ENCODE data around the gene LRRC45. TPM values are rescaled to one million over a fixed set of nuclear protein-coding genes. Genes with fewer than 3 reads are reported as not detected.
A peak's percentile ranks its signal among the peaks of the same experiment; 100 is the strongest.

The LRRC45 gene
- total and polyA plus RNA-seq, 8 donors: 8.3 to 171 (median 21.0) TPM

DNA sequence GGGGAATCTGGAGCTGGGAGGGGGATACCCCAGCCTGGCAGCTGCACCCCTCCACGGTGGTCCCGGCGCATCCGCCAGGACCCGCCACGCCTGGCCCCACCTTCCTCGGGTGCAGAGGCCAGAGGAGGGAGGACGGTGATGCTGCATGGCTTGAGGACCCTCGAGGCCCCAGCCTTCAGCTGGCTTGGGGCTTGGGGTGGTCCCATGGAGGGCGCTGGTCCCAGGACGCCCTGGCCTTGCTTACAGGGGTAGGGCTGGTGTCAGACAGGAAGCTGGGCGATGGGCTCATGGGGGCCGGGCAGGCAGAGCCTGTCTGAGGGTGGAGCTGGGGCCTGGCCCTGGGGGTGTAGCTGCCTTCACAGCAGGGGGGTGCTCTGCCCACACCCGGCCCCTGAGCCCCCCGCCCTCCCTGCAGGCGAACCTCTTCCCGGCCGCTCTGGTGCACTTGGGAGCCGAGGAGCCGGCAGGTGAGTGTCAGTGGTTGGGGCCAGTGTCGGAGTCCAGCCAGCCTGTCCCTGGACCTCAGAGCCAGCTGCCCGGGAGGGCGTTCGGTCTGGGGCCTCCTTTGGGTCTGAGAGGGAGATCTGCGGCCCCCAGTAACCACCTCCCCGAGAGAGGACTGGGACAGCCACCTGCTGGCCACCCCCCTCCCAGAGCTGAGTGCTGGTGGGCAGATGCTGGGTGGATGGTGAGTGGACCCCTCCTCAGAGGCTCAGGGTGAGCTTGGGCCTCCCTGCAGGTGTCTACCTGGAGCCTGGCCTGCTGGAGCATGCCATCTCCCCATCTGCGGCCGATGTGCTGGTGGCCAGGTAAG, 6.8 kb upstream of the LRRC45 start:
- H3K4me1 ChIP-seq: peaks cover 19 to 48% (median 40%) of the 10 kb centered on the region in 4 donors
- 88 to 91% (median 90%) methylated on average over 8 to 28 of the region's 28 CpGs for WGBS, 5 donors
- H3K36me3 ChIP-seq: peaks cover 0 to 37% (median 30%) of the 10 kb centered on the region in 4 donors
- no peak for DNase-seq
- no peak overlapping the region for H3K4me3 ChIP-seq
- intact Hi-C loops (cut with DNase I; ENCODE audit: low total_unique reads): loop anchor here (5.0 kb wide), 1 partner anchor 54 kb away; the partner anchor contains the start of gene NOTUM
- no peaks in the 10 kb centered on the region for H3K9me3 ChIP-seq
- TF ChIP-seq POLR2A (IDR thresholded peaks at IDR 0.05) (no peak), EP300 (IDR thresholded peaks at IDR 0.05) (no peak), POLR2AphosphoS5 (IDR thresholded peaks at IDR 0.05) (no peak)
- no peaks in the 10 kb centered on the region for H3K27me3 ChIP-seq
- H3K27ac ChIP-seq: no peak overlapping the region

DNA sequence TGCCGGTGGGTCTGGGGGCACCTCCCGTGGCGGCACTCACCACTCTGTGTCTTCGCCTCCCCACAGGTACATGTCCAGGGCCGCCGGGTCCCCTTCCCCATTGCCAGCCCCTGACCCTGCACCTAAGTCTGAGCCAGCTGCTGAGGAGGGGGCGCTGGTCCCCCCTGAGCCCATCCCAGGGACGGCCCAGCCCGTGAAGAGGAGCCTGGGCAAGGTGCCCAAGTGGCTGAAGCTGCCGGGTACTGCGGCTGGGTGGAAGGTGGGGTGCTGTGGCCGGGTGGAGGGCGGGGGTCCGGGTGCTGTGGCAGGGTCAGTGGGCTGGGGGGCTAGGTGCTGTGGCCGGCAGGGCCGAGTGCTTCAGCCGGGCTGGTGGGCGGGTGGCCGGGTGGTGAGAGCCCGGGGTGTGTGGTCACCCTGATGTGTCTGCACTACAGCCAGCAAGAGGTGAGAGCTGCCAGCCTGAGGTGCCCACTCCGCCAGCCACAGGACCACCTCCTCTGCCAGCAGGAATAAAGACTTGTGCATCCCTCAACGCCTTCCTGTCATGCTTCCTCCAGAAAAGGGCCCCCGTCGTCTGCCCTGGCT, 6.1 kb upstream of the LRRC45 start:
- Histone ChIP-seq H3K4me1 (peaks cover 26 to 55% (median 47%) of the 10 kb centered on the region in 4 donors), H3K4me3 (no peak overlapping the region), H3K27me3 (no peaks in the 10 kb centered on the region), H3K9me3 (no peaks in the 10 kb centered on the region), H3K36me3 (peaks cover 0 to 30% (median 23%) of the 10 kb centered on the region in 4 donors), H3K27ac (no peak overlapping the region)
- no peak for DNase-seq
- TF ChIP-seq, protein P1, sequence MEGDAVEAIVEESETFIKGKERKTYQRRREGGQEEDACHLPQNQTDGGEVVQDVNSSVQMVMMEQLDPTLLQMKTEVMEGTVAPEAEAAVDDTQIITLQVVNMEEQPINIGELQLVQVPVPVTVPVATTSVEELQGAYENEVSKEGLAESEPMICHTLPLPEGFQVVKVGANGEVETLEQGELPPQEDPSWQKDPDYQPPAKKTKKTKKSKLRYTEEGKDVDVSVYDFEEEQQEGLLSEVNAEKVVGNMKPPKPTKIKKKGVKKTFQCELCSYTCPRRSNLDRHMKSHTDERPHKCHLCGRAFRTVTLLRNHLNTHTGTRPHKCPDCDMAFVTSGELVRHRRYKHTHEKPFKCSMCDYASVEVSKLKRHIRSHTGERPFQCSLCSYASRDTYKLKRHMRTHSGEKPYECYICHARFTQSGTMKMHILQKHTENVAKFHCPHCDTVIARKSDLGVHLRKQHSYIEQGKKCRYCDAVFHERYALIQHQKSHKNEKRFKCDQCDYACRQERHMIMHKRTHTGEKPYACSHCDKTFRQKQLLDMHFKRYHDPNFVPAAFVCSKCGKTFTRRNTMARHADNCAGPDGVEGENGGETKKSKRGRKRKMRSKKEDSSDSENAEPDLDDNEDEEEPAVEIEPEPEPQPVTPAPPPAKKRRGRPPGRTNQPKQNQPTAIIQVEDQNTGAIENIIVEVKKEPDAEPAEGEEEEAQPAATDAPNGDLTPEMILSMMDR (IDR thresholded peaks at IDR 0.05): no peak
- TF ChIP-seq POLR2AphosphoS5 (IDR thresholded peaks at IDR 0.05) (no peak), EP300 (IDR thresholded peaks at IDR 0.05) (no peak)
- 62 to 85% (median 83%) methylated on average over 8 to 24 of the region's 24 CpGs for WGBS, 5 donors
- intact Hi-C loops (cut with DNase I; ENCODE audit: low total_unique reads): loop anchor here (5.0 kb wide), 1 partner anchor 55 kb away; the partner anchor contains the start of gene NOTUM

DNA sequence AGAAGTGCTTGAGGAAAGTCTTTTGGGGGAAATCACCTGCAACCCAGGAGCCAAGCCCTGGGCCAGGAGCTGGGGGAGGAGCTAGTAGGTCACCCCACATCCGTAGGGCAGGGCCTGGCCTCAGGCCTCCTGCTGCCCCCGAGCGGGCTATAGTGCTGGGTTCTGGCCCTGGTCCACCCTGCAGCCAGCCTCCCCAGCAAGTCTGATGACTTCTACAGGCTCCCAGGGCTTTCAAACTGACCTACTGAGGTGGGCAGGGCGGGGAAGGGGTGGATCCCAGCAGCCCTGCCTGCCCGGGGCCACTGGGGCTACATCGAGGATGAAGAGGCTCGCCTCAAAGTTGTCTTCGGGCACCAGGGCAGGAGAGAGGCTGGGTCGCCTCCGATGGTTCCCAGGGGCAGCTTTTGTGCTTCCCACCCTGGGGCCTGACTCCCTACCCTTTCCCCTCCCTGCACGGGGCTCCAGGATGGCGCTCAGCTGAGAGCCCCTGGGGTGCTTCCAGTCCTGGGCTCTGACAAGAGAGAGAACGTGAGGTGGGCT, 5.4 kb upstream of the LRRC45 start:
- intact Hi-C loops (cut with DNase I; ENCODE audit: low total_unique reads): loop anchor here (5.0 kb wide), 1 partner anchor 55 kb away; the partner anchor contains the start of gene NOTUM
- no peaks in the 10 kb centered on the region for H3K27me3 ChIP-seq
- peaks cover 29 to 61% (median 50%) of the 10 kb centered on the region in 4 donors for H3K4me1 ChIP-seq
- TF ChIP-seq POLR2A (IDR thresholded peaks at IDR 0.05) (no peak), EP300 (IDR thresholded peaks at IDR 0.05) (no peak), POLR2AphosphoS5 (IDR thresholded peaks at IDR 0.05) (no peak)
- TF ChIP-seq, protein P1 (IDR thresholded peaks at IDR 0.05): no peak
- no peak for DNase-seq
- peaks cover 0 to 23% (median 18%) of the 10 kb centered on the region in 4 donors for H3K36me3 ChIP-seq
- WGBS, 5 donors: 0 to 79% (median 57%) methylated on average over 1 to 13 of the region's 13 CpGs
- H3K9me3 ChIP-seq: no peaks in the 10 kb centered on the region
- peak overlapping the region in 1 of 5 donors; percentile 12 for H3K27ac ChIP-seq
- H3K4me3 ChIP-seq: no peak overlapping the region

DNA sequence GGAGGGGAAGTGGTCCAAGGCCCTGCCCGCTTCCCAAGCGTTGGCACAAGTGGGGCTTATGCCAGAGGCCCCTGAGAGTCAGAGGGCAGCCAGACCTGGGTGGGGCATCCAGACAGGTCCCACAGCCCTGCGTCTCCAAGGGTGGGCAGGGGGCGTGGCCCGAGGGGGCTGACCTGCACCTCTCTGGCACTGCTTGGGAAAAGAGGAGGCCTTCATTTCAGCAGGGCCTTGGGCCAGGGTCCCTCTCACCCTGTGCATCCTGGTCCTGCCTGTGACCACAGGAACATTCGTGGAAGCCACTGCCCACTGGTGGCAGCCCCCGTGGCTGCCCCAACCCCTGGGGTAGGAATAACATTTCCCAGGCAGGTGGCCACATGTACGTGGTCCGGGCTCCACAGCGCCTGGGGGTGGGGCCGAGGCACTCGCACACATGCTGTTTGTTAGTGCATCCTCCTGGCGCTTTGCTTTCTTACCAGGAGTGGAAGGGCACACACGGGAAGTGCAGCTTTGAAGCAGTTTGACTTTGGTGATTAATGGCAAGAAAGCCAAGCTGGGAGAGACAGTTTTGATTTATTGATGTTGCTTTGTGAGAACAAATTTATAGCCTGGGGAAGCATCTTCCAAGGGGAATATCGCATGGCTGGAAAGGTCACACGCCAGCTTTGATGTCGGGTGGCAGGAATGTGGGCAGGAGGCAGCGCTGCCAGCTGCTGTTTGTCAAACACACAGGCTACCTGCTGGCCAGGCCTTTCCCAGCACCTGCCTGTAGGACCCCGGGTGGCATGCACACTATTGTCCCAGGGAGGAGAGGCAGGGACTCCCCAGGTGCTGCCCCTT, 4.7 kb upstream of the LRRC45 start:
- H3K9me3 ChIP-seq: no peaks in the 10 kb centered on the region
- peaks cover 0 to 23% (median 15%) of the 10 kb centered on the region in 4 donors for H3K36me3 ChIP-seq
- 42 to 61% (median 57%) methylated on average over 12 to 19 of the region's 19 CpGs for WGBS, 5 donors
- no peaks in the 10 kb centered on the region for H3K27me3 ChIP-seq
- H3K27ac ChIP-seq: peak overlapping the region in 1 of 5 donors; percentile 12
- DNase-seq: peak in 1 of 2 donors; percentile 70
- intact Hi-C loops (cut with DNase I; ENCODE audit: low total_unique reads): loop anchor here (5.0 kb wide), 1 partner anchor 56 kb away; the partner anchor contains the start of gene NOTUM
- peaks cover 29 to 55% (median 51%) of the 10 kb centered on the region in 4 donors for H3K4me1 ChIP-seq
- TF ChIP-seq, protein P1 (IDR thresholded peaks at IDR 0.05): no peak
- TF ChIP-seq POLR2A (IDR thresholded peaks at IDR 0.05) (no peak), EP300 (IDR thresholded peaks at IDR 0.05) (no peak), POLR2AphosphoS5 (IDR thresholded peaks at IDR 0.05) (no peak)
- no peak overlapping the region for H3K4me3 ChIP-seq

Data from stomach (tissue), 9 donors.